Measurements from ENCODE around the gene VASH2. TPM values are rescaled to one million over a fixed set of nuclear protein-coding genes. Genes with fewer than 3 reads are reported as not detected.

Gene VASH2
- polyA plus RNA-seq, 4 donors: 0.27 to 3.6 (median 0.30) TPM; not detected in 1

GRCh38 chr1:212975111-212975918, 25.0 kb downstream of the VASH2 start:
- DNase-seq: no peak
- no peak for FAIRE-seq

GRCh38 chr1:212976586-212976985, 26.2 kb downstream of the VASH2 start:
- Histone ChIP-seq H3K27ac (ENCODE audit: low read depth in 1 of 3, low read length in 2 of 3) (no peak overlapping the region), H3K4me1 (ENCODE audit: control insufficient read depth in 3 of 3, insufficient read depth in 2 of 3, low read depth in 1 of 3, low read length in 2 of 3) (no peaks in the 10 kb centered on the region), H3K9me3 (ENCODE audit: control insufficient read depth in 2 of 2, insufficient read depth in 1 of 2, low read depth in 1 of 2, low read length in 1 of 2) (no peaks in the 10 kb centered on the region), H3K36me3 (ENCODE audit: control insufficient read depth in 3 of 3, insufficient read depth in 2 of 3, low read depth in 1 of 3, low read length in 3 of 3) (peaks cover 0 to 28% (median 0%) of the 10 kb centered on the region in 3 donors), H3K27me3 (ENCODE audit: control insufficient read depth in 3 of 3, insufficient read depth in 3 of 3, low read length in 3 of 3) (no peaks in the 10 kb centered on the region), H3K4me3 (ENCODE audit: low read depth in 1 of 3, low read length in 3 of 3) (no peak overlapping the region)
- FAIRE-seq (no peak), DNase-seq (no peak)
- WGBS, 3 donors: 87 to 91% (median 89%) methylated on average over 9 of the region's 9 CpGs

More at GRCh38 chr1:212975111-212975918, 25.0 kb downstream of the VASH2 start:
- H3K4me1 ChIP-seq (ENCODE audit: control insufficient read depth in 3 of 3, insufficient read depth in 2 of 3, low read depth in 1 of 3, low read length in 2 of 3): no peaks in the 10 kb centered on the region
- 77 to 88% (median 79%) methylated on average over 10 of the region's 10 CpGs for whole genome bisulfite sequencing, 3 donors
- no peak overlapping the region for H3K4me3 ChIP-seq (ENCODE audit: low read depth in 1 of 3, low read length in 3 of 3)
- H3K36me3 ChIP-seq (ENCODE audit: control insufficient read depth in 3 of 3, insufficient read depth in 2 of 3, low read depth in 1 of 3, low read length in 3 of 3): peaks cover 0 to 32% (median 0%) of the 10 kb centered on the region in 3 donors
- no peaks in the 10 kb centered on the region for H3K9me3 ChIP-seq (ENCODE audit: control insufficient read depth in 2 of 2, insufficient read depth in 1 of 2, low read depth in 1 of 2, low read length in 1 of 2)
- H3K27me3 ChIP-seq (ENCODE audit: control insufficient read depth in 3 of 3, insufficient read depth in 3 of 3, low read length in 3 of 3): no peaks in the 10 kb centered on the region
- H3K27ac ChIP-seq (ENCODE audit: low read depth in 1 of 3, low read length in 2 of 3): no peak overlapping the region

GRCh38 chr1:212977781-212978645, 27.7 kb downstream of the VASH2 start:
- peaks cover 0 to 23% (median 0%) of the 10 kb centered on the region in 3 donors for H3K36me3 ChIP-seq (ENCODE audit: control insufficient read depth in 3 of 3, insufficient read depth in 2 of 3, low read depth in 1 of 3, low read length in 3 of 3)
- no peak overlapping the region for H3K27ac ChIP-seq (ENCODE audit: low read depth in 1 of 3, low read length in 2 of 3)
- H3K9me3 ChIP-seq (ENCODE audit: control insufficient read depth in 2 of 2, insufficient read depth in 1 of 2, low read depth in 1 of 2, low read length in 1 of 2): no peaks in the 10 kb centered on the region
- DNase-seq (no peak), FAIRE-seq (no peak)
- H3K4me1 ChIP-seq (ENCODE audit: control insufficient read depth in 3 of 3, insufficient read depth in 2 of 3, low read depth in 1 of 3, low read length in 2 of 3): no peaks in the 10 kb centered on the region
- H3K4me3 ChIP-seq (ENCODE audit: low read depth in 1 of 3, low read length in 3 of 3): no peak overlapping the region
- WGBS, 3 donors: 74 to 83% (median 81%) methylated on average over 16 of the region's 16 CpGs
- no peaks in the 10 kb centered on the region for H3K27me3 ChIP-seq (ENCODE audit: control insufficient read depth in 3 of 3, insufficient read depth in 3 of 3, low read length in 3 of 3)

GRCh38 chr1:212979340-212980122, 29.2 kb downstream of the VASH2 start:
- H3K4me1 ChIP-seq (ENCODE audit: control insufficient read depth in 3 of 3, insufficient read depth in 2 of 3, low read depth in 1 of 3, low read length in 2 of 3): no peaks in the 10 kb centered on the region
- no peak overlapping the region for H3K4me3 ChIP-seq (ENCODE audit: low read depth in 1 of 3, low read length in 3 of 3)
- no peaks in the 10 kb centered on the region for H3K27me3 ChIP-seq (ENCODE audit: control insufficient read depth in 3 of 3, insufficient read depth in 3 of 3, low read length in 3 of 3)
- H3K27ac ChIP-seq (ENCODE audit: low read depth in 1 of 3, low read length in 2 of 3): no peak overlapping the region
- WGBS, 3 donors: 74 to 86% (median 77%) methylated on average over 14 of the region's 14 CpGs
- FAIRE-seq: no peak
- no peak for DNase-seq
- H3K9me3 ChIP-seq (ENCODE audit: control insufficient read depth in 2 of 2, insufficient read depth in 1 of 2, low read depth in 1 of 2, low read length in 1 of 2): no peaks in the 10 kb centered on the region
- peaks cover 0 to 15% (median 0%) of the 10 kb centered on the region in 3 donors for H3K36me3 ChIP-seq (ENCODE audit: control insufficient read depth in 3 of 3, insufficient read depth in 2 of 3, low read depth in 1 of 3, low read length in 3 of 3)

DNA sequence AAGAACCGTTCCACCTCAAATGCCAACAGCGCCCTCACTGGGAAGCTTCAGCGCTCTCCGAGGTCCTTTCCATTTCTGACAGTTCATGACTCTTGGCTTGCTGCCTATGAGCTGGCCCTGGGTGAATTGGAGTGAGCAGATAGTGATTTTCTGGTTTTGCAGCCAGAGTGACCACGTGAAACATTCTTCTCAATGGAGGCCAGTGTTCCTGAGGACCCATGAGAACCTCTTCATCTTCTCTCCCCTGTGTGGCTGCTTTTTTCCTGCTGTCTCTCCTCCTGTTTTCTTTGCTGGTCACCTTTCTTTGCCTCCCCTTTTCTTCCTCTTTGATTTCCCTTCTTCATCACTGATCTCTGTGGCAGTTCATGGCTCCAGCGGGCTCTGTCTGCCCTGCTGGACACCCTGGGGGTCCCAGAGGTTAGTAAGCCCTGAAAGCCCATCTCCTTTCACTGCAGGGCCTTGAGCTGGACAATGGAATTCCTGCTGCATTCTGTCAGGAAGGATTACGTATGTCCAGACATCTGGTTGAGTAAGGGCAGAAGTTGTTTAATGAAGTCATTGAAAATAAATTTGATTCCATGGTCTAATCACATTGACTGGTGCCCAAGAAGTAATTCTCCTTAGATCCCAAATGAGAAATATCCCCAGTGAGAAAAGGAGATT, 29.9 kb downstream of the VASH2 start:
- DNase-seq (no peak), FAIRE-seq (no peak)
- Histone ChIP-seq H3K4me1 (ENCODE audit: control insufficient read depth in 3 of 3, insufficient read depth in 2 of 3, low read depth in 1 of 3, low read length in 2 of 3) (no peaks in the 10 kb centered on the region), H3K9me3 (ENCODE audit: control insufficient read depth in 2 of 2, insufficient read depth in 1 of 2, low read depth in 1 of 2, low read length in 1 of 2) (no peaks in the 10 kb centered on the region), H3K27ac (ENCODE audit: low read depth in 1 of 3, low read length in 2 of 3) (no peak overlapping the region), H3K36me3 (ENCODE audit: control insufficient read depth in 3 of 3, insufficient read depth in 2 of 3, low read depth in 1 of 3, low read length in 3 of 3) (peaks cover 0 to 13% (median 0%) of the 10 kb centered on the region in 3 donors), H3K27me3 (ENCODE audit: control insufficient read depth in 3 of 3, insufficient read depth in 3 of 3, low read length in 3 of 3) (no peaks in the 10 kb centered on the region), H3K4me3 (ENCODE audit: low read depth in 1 of 3, low read length in 3 of 3) (no peak overlapping the region)
- WGBS, 3 donors: 75 to 84% (median 81%) methylated on average over 7 of the region's 7 CpGs

DNA sequence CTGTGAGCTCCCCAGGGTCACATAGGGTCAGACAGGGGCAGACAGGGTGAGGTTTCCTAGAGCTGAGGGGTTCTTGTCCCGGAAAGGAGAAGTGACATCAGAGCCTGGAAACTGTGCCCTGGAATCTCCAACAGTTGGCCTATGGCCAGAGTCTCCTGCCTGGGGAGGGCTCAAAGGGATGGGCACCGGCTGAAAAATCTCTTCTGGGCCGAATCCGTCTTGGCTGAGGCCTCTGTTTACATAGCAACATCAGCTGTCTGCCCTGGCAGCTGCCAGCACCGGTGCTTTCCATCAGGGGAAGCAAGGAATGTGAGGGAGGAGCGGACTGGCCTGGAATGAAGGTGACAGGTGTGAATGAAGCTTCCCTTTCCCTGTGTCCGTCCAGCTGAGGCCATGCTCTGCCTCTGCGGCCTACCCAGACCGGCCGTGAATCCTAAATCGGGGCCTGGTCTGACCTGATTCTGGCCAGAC, 30.7 kb downstream of the VASH2 start:
- H3K27ac ChIP-seq (ENCODE audit: low read depth in 1 of 3, low read length in 2 of 3): no peak overlapping the region
- no peak overlapping the region for H3K4me3 ChIP-seq (ENCODE audit: low read depth in 1 of 3, low read length in 3 of 3)

GRCh38 chr1:212981571-212982328, 31.4 kb downstream of the VASH2 start:
- WGBS, 3 donors: 44 to 55% (median 46%) methylated on average over 13 of the region's 13 CpGs
- no peak for FAIRE-seq
- no peak overlapping the region for H3K27ac ChIP-seq (ENCODE audit: low read depth in 1 of 3, low read length in 2 of 3)
- no peaks in the 10 kb centered on the region for H3K4me1 ChIP-seq (ENCODE audit: control insufficient read depth in 3 of 3, insufficient read depth in 2 of 3, low read depth in 1 of 3, low read length in 2 of 3)
- peaks cover 0 to 6% (median 0%) of the 10 kb centered on the region in 3 donors for H3K36me3 ChIP-seq (ENCODE audit: control insufficient read depth in 3 of 3, insufficient read depth in 2 of 3, low read depth in 1 of 3, low read length in 3 of 3)
- DNase-seq: peak in 1 of 2 donors; percentile 22
- no peaks in the 10 kb centered on the region for H3K27me3 ChIP-seq (ENCODE audit: control insufficient read depth in 3 of 3, insufficient read depth in 3 of 3, low read length in 3 of 3)
- H3K9me3 ChIP-seq (ENCODE audit: control insufficient read depth in 2 of 2, insufficient read depth in 1 of 2, low read depth in 1 of 2, low read length in 1 of 2): no peaks in the 10 kb centered on the region
- no peak overlapping the region for H3K4me3 ChIP-seq (ENCODE audit: low read depth in 1 of 3, low read length in 3 of 3)

More for the DNA sequence above, 30.7 kb downstream of the VASH2 start:
- H3K9me3 ChIP-seq (ENCODE audit: control insufficient read depth in 2 of 2, insufficient read depth in 1 of 2, low read depth in 1 of 2, low read length in 1 of 2): no peaks in the 10 kb centered on the region
- H3K27me3 ChIP-seq (ENCODE audit: control insufficient read depth in 3 of 3, insufficient read depth in 3 of 3, low read length in 3 of 3): no peaks in the 10 kb centered on the region
- DNase-seq: peak; percentile 23 to 42
- H3K4me1 ChIP-seq (ENCODE audit: control insufficient read depth in 3 of 3, insufficient read depth in 2 of 3, low read depth in 1 of 3, low read length in 2 of 3): no peaks in the 10 kb centered on the region
- FAIRE-seq: no peak
- H3K36me3 ChIP-seq (ENCODE audit: control insufficient read depth in 3 of 3, insufficient read depth in 2 of 3, low read depth in 1 of 3, low read length in 3 of 3): peaks cover 0 to 11% (median 0%) of the 10 kb centered on the region in 3 donors
- WGBS, 3 donors: 13 to 49% (median 37%) methylated on average over 11 of the region's 11 CpGs

Measured in small intestine (tissue), 7 donors.